CD4-positive, alpha-beta T cell treated with Interleukin-17A for 4 hours (primary cell): ENCODE measurements around the gene SRP68.
A peak's percentile ranks its signal among the peaks of the same experiment; 100 is the strongest.

Source experiments
- DNase-seq: peaks from one replicate; pipeline ENCODE4 v3.0.0-alpha.2; 2020; ENCODE audit warnings: mixed read lengths

The SRP68 gene

GRCh38 chr17:76017481-76018339 is 54.6 kb downstream of the SRP68 start:
- no peak for DNase-seq

GRCh38 chr17:76014925-76015261 is 57.4 kb downstream of the SRP68 start:
- no peak for DNase-seq

- DNase-seq, result peak; percentile 86
Observed at GRCh38 chr17:76014100-76014924, 58.0 kb downstream of the SRP68 start.

GRCh38 chr17:76013377-76013932 is 58.9 kb downstream of the SRP68 start:
- DNase-seq, result no peak

GRCh38 chr17:76011951-76012350 is 60.4 kb downstream of the SRP68 start:
- DNase-seq, result no peak

GRCh38 chr17:76009969-76010661 is 62.2 kb downstream of the SRP68 start:
- DNase-seq, result no peak

- DNase-seq, result no peak
Observed at GRCh38 chr17:76009447-76009846, 62.9 kb downstream of the SRP68 start.

- DNase-seq, result no peak
Observed at GRCh38 chr17:76008630-76009425, 63.5 kb downstream of the SRP68 start.

- DNase-seq, result no peak
Observed at GRCh38 chr17:76008208-76008607, 64.1 kb downstream of the SRP68 start.

GRCh38 chr17:76007850-76008165 is 64.5 kb downstream of the SRP68 start:
- DNase-seq, result no peak

- DNase-seq, result no peak
Observed at GRCh38 chr17:76007131-76007849, 65.0 kb downstream of the SRP68 start.

GRCh38 chr17:76005263-76006149 is 66.8 kb downstream of the SRP68 start:
- DNase-seq, result peak; percentile 90

GRCh38 chr17:76004750-76005262 is 67.5 kb downstream of the SRP68 start:
- no peak for DNase-seq

GRCh38 chr17:76003915-76004314 is 68.4 kb downstream of the SRP68 start:
- DNase-seq, result no peak

GRCh38 chr17:76002100-76002499 is 70.2 kb downstream of the SRP68 start:
- DNase-seq, result no peak

GRCh38 chr17:76000755-76001521 is 71.4 kb downstream of the SRP68 start, which contains the start of gene CDK3:
Gene CDK3, plus strand, starts transcription at chr17:76000855. Its CDS starts 571 bp downstream, at chr17:76001426.
- no peak for DNase-seq

GRCh38 chr17:76000016-76000754 is 72.1 kb downstream of the SRP68 start:
- DNase-seq, result peak; percentile 76

GRCh38 chr17:75998327-75998795 is 74.0 kb downstream of the SRP68 start:
- DNase-seq, result no peak
